SK-N-MC (cell line): Measurements from ENCODE around the gene ZNF580.

Experiments used
- EZH2 ChIP-seq: fragments of 200-600 bp; sonication (generic); IDR thresholded peaks from one replicate; pipeline ENCODE4 v1.6.1; 2017; ENCODE audit warnings: antibody characterized with exemption
- FOXP2 ChIP-seq: optimal IDR thresholded peaks from 2 replicates; pipeline ENCODE3; 2011; ENCODE audit warnings: mild to moderate bottlenecking, moderate library complexity; ENCODE audit not compliant: insufficient read depth; ENCODE audit errors: extremely low read length, control extremely low read depth
- POLR2AphosphoS5 ChIP-seq: IDR thresholded peaks from 2 replicates; pipeline ENCODE4 v1.6.1; 2012; ENCODE audit warnings: mild to moderate bottlenecking, low read depth, low read length, borderline replicate concordance

GRCh38 chr19:55616395-55616875 lies 24.4 kb upstream of the ZNF580 start:
- TF ChIP-seq EZH2: no peak
- no peak for TF ChIP-seq POLR2AphosphoS5
- no peak for TF ChIP-seq FOXP2
